Measurements from ENCODE around the gene BCL2L14. TPM values are rescaled to one million over a fixed set of nuclear protein-coding genes. Genes with fewer than 3 reads are reported as not detected.

The BCL2L14 gene
- total and polyA plus RNA-seq, 9 of the 15 experiments (the other 6 are each of a cell fraction or from before 2014, with no cell fraction given), result not detected

- no peak overlapping the region for H3K27ac ChIP-seq (ENCODE audit: extremely low read depth, low read depth, low read length)
- H3K9ac ChIP-seq (ENCODE audit: insufficient read depth in 1 of 2, low read depth in 2 of 2, low read length in 2 of 2), result no peak overlapping the region
- intact Hi-C loops (cut with micrococcal nuclease) (no loop called here), in situ Hi-C loops (cut with MboI) (no loop called here)
- no peaks in the 10 kb centered on the region for H3K4me1 ChIP-seq (replicated peaks in 1 of 2; ENCODE audit: control insufficient read depth in 2 of 2, insufficient read depth in 2 of 2, low read length in 2 of 2)
- H4K20me1 ChIP-seq (replicated peaks; ENCODE audit: control insufficient read depth, insufficient read depth, low read length), result no peaks in the 10 kb centered on the region
- H3K27me3 ChIP-seq (ENCODE audit: control insufficient read depth in 2 of 2, insufficient read depth in 2 of 2, low read length in 2 of 2), result peaks cover 0 to 5% of the 10 kb centered on the region in 2 experiments; a peak in 4 of 5 replicates
- H3K79me2 ChIP-seq (ENCODE audit: control insufficient read depth, insufficient read depth, low read length), result no peaks in the 10 kb centered on the region
- WGBS (ENCODE audit: insufficient coverage, low coverage, missing lambda C conversion rate), result 16% methylated on average over 10 of the region's 10 CpGs
- no peak overlapping the region for H2AFZ ChIP-seq (ENCODE audit: low read depth, low read length)
- ATAC-seq (no peak), FAIRE-seq (no peak), DNase-seq (ENCODE audit: extremely low read depth in 1 of 4, low spot score in 3 of 4) (no peak)
- CTCF ChIA-PET (ENCODE audit: low intra/inter-chr PET ratio), result no interaction called here
- H3K9me1 ChIP-seq (ENCODE audit: control insufficient read depth, insufficient read depth, low read length), result no peaks in the 10 kb centered on the region
- no TSS peak for BruUV-seq (replicated peaks)
- H3K4me2 ChIP-seq (ENCODE audit: insufficient read depth, low read length), result no peak overlapping the region
- H3K9me3 ChIP-seq (replicated peaks; ENCODE audit: control insufficient read depth, insufficient read depth, low read depth, low read length), result no peaks in the 10 kb centered on the region
- no peaks in the 10 kb centered on the region for H3K36me3 ChIP-seq (ENCODE audit: control insufficient read depth, insufficient read depth, low read length)
- POLR2A ChIA-PET, result interaction anchor here (1.1 kb wide), 1 partner anchor 14 kb away, joined by 3 read pairs; no protein-coding TSS in a partner anchor
- H3K4me3 ChIP-seq, result no peak overlapping the region
- TF ChIP-seq TBL1XR1 (IDR thresholded peaks at IDR 0.05; ENCODE audit: low read length in 2 of 2) (no peak), PYGO2 (tag; IDR thresholded peaks at IDR 0.05) (no peak), ZZZ3 (IDR thresholded peaks at IDR 0.05) (no peak), DDX20 (tag; IDR thresholded peaks at IDR 0.05; ENCODE audit: low read depth) (no peak), NEUROD1 (IDR thresholded peaks at IDR 0.05; ENCODE audit: borderline replicate concordance, low read depth, low read length, partially characterized antibody) (no peak), ETV6 (IDR thresholded peaks at IDR 0.05; ENCODE audit: borderline replicate concordance in 1 of 2, low read depth in 2 of 2, low read length in 1 of 2) (no peak), ETV6 (CRISPR knock-in tag; IDR thresholded peaks at IDR 0.05; ENCODE audit: borderline replicate concordance) (no peak), ESRRA (IDR thresholded peaks at IDR 0.05; ENCODE audit: borderline replicate concordance, low read depth) (no peak)
- TF ChIP-seq, protein P1, sequence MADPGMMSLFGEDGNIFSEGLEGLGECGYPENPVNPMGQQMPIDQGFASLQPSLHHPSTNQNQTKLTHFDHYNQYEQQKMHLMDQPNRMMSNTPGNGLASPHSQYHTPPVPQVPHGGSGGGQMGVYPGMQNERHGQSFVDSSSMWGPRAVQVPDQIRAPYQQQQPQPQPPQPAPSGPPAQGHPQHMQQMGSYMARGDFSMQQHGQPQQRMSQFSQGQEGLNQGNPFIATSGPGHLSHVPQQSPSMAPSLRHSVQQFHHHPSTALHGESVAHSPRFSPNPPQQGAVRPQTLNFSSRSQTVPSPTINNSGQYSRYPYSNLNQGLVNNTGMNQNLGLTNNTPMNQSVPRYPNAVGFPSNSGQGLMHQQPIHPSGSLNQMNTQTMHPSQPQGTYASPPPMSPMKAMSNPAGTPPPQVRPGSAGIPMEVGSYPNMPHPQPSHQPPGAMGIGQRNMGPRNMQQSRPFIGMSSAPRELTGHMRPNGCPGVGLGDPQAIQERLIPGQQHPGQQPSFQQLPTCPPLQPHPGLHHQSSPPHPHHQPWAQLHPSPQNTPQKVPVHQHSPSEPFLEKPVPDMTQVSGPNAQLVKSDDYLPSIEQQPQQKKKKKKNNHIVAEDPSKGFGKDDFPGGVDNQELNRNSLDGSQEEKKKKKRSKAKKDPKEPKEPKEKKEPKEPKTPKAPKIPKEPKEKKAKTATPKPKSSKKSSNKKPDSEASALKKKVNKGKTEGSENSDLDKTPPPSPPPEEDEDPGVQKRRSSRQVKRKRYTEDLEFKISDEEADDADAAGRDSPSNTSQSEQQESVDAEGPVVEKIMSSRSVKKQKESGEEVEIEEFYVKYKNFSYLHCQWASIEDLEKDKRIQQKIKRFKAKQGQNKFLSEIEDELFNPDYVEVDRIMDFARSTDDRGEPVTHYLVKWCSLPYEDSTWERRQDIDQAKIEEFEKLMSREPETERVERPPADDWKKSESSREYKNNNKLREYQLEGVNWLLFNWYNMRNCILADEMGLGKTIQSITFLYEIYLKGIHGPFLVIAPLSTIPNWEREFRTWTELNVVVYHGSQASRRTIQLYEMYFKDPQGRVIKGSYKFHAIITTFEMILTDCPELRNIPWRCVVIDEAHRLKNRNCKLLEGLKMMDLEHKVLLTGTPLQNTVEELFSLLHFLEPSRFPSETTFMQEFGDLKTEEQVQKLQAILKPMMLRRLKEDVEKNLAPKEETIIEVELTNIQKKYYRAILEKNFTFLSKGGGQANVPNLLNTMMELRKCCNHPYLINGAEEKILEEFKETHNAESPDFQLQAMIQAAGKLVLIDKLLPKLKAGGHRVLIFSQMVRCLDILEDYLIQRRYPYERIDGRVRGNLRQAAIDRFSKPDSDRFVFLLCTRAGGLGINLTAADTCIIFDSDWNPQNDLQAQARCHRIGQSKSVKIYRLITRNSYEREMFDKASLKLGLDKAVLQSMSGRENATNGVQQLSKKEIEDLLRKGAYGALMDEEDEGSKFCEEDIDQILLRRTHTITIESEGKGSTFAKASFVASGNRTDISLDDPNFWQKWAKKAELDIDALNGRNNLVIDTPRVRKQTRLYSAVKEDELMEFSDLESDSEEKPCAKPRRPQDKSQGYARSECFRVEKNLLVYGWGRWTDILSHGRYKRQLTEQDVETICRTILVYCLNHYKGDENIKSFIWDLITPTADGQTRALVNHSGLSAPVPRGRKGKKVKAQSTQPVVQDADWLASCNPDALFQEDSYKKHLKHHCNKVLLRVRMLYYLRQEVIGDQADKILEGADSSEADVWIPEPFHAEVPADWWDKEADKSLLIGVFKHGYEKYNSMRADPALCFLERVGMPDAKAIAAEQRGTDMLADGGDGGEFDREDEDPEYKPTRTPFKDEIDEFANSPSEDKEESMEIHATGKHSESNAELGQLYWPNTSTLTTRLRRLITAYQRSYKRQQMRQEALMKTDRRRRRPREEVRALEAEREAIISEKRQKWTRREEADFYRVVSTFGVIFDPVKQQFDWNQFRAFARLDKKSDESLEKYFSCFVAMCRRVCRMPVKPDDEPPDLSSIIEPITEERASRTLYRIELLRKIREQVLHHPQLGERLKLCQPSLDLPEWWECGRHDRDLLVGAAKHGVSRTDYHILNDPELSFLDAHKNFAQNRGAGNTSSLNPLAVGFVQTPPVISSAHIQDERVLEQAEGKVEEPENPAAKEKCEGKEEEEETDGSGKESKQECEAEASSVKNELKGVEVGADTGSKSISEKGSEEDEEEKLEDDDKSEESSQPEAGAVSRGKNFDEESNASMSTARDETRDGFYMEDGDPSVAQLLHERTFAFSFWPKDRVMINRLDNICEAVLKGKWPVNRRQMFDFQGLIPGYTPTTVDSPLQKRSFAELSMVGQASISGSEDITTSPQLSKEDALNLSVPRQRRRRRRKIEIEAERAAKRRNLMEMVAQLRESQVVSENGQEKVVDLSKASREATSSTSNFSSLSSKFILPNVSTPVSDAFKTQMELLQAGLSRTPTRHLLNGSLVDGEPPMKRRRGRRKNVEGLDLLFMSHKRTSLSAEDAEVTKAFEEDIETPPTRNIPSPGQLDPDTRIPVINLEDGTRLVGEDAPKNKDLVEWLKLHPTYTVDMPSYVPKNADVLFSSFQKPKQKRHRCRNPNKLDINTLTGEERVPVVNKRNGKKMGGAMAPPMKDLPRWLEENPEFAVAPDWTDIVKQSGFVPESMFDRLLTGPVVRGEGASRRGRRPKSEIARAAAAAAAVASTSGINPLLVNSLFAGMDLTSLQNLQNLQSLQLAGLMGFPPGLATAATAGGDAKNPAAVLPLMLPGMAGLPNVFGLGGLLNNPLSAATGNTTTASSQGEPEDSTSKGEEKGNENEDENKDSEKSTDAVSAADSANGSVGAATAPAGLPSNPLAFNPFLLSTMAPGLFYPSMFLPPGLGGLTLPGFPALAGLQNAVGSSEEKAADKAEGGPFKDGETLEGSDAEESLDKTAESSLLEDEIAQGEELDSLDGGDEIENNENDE (IDR thresholded peaks at IDR 0.05; ENCODE audit: low read depth, low read length), result no peak
Observed at GRCh38 chr12:12024911-12025682, 45.6 kb upstream of the BCL2L14 start.

All from K562 (cell line).